ENCODE data around the gene FBXW7.

- TF ChIP-seq CTCF (IDR thresholded peaks at IDR 0.05) (no peak), MAX (IDR thresholded peaks at IDR 0.05; ENCODE audit: low read depth) (no peak), TAF1 (IDR thresholded peaks at IDR 0.05; ENCODE audit: borderline replicate concordance, low read depth, low read length) (no peak), GATA2 (CRISPR knock-in tag; IDR thresholded peaks at IDR 0.05) (no peak), REST (IDR thresholded peaks at IDR 0.05; ENCODE audit: low read depth, low read length) (no peak), RCOR1 (IDR thresholded peaks at IDR 0.05; ENCODE audit: low read length) (no peak)
These were observed 9.2 kb upstream of the FBXW7 start for GRCh38 chr4:152545088-152545487.
